ENCODE measurements around the gene RAPGEF1. TPM values are rescaled to one million over a fixed set of nuclear protein-coding genes. Genes with fewer than 3 reads are reported as not detected.
A peak's percentile ranks its signal among the peaks of the same experiment; 100 is the strongest.

Gene RAPGEF1
- total and polyA plus RNA-seq, 8 donors: 17.1 to 62.6 (median 44.8) TPM

DNA sequence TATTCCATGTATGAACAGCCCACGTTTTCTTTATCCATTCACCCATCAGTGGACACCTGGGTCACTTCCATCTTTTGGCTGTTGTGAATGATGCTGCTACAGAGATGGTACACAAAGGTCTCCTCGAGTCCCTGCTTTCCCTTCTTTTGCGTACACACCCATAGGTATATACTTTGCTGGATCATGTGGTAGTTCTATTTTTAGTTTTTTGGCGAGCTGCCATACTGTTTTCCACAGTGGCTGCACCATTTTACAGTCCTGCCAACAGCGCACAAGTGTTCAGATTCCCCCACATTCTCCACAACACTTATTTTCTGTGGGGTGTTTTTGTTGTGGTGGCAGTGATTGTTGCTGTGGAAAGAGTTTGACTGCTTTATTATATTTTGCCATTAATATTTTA is 16.2 kb downstream of the RAPGEF1 start:
- FAIRE-seq: no peak
- ATAC-seq: peak in 1 of 4 donors; percentile 31
- no peak for DNase-seq
- Histone ChIP-seq H3K4me3 (no peak overlapping the region), H3K4me1 (peaks cover 3 to 36% (median 11%) of the 10 kb centered on the region in 3 donors), H3K27me3 (no peaks in the 10 kb centered on the region), H3K27ac (no peak overlapping the region), H3K9me3 (no peaks in the 10 kb centered on the region), H3K36me3 (no peaks in the 10 kb centered on the region)
- TF ChIP-seq, protein P1, sequence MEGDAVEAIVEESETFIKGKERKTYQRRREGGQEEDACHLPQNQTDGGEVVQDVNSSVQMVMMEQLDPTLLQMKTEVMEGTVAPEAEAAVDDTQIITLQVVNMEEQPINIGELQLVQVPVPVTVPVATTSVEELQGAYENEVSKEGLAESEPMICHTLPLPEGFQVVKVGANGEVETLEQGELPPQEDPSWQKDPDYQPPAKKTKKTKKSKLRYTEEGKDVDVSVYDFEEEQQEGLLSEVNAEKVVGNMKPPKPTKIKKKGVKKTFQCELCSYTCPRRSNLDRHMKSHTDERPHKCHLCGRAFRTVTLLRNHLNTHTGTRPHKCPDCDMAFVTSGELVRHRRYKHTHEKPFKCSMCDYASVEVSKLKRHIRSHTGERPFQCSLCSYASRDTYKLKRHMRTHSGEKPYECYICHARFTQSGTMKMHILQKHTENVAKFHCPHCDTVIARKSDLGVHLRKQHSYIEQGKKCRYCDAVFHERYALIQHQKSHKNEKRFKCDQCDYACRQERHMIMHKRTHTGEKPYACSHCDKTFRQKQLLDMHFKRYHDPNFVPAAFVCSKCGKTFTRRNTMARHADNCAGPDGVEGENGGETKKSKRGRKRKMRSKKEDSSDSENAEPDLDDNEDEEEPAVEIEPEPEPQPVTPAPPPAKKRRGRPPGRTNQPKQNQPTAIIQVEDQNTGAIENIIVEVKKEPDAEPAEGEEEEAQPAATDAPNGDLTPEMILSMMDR (IDR thresholded peaks at IDR 0.05): no peak
- WGBS, 2 donors: 40 to 50% methylated on average over 5 of the region's 5 CpGs
- intact Hi-C loops (cut with DNase I): loop anchor here in 1 of 3 donors (10.0 kb wide), 1 partner anchor 109 kb away; no protein-coding TSS in a partner anchor

DNA sequence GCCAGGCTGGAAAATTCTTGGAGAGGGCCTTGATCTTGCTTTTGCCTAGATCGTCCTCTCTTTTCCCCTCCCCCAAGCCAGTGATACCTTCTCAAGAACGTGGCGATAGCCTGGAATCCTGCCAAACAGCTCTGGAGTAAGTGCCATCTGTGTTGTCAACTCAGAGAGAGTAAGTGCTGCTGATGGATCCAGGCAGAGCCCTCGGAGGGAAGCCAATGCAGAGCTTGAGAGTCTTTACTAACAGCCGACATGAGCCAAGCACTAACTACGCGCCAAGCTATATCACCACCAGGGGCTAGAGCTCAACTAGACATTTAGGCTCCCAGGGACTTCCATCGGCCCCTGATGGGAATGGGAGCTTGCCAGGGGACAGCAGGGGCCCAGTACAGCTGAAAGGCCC is 17.6 kb downstream of the RAPGEF1 start:
- H3K4me1 ChIP-seq: peaks cover 0 to 32% (median 18%) of the 10 kb centered on the region in 3 donors
- H3K27ac ChIP-seq: no peak overlapping the region
- no peaks in the 10 kb centered on the region for H3K9me3 ChIP-seq
- FAIRE-seq: no peak
- no peak for ATAC-seq
- H3K4me3 ChIP-seq: no peak overlapping the region
- H3K36me3 ChIP-seq: no peaks in the 10 kb centered on the region
- TF ChIP-seq, protein P1 (IDR thresholded peaks at IDR 0.05): no peak
- 73 to 79% methylated on average over 8 of the region's 8 CpGs for WGBS, 2 donors
- no peaks in the 10 kb centered on the region for H3K27me3 ChIP-seq
- DNase-seq: no peak
- intact Hi-C loops (cut with DNase I): loop anchor here in 1 of 3 donors (10.0 kb wide), 1 partner anchor 107 kb away; no protein-coding TSS in a partner anchor

DNA sequence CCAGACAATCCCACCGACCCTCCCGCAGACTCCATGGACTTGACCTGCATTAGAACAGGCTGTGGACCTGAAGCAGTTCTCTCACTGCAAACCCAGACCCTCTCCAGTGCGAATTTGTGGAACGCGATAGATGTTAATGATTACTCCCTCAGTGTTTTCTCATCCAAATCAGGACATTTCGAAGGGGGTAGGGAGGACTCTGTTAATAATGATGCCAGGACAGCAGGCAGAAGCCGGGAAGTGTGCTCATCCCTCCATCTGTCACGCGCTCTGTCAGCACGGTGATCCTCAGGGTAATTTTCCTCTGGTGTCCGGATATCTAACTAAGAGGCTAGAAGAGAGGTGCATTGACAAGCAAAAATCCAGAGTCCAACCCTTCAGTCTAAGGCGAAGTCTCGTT is 18.8 kb downstream of the RAPGEF1 start:
- TF ChIP-seq, protein P1 (IDR thresholded peaks at IDR 0.05): no peak
- H3K36me3 ChIP-seq: no peaks in the 10 kb centered on the region
- no peak overlapping the region for H3K4me3 ChIP-seq
- no peaks in the 10 kb centered on the region for H3K27me3 ChIP-seq
- FAIRE-seq (no peak), DNase-seq (no peak), ATAC-seq (peak in 2 of 4 donors; percentile 22 to 40)
- no peak overlapping the region for H3K27ac ChIP-seq
- intact Hi-C loops (cut with DNase I): loop anchor here in 1 of 3 donors (10.0 kb wide), 1 partner anchor 106 kb away; no protein-coding TSS in a partner anchor
- WGBS, 2 donors: 82 to 84% methylated on average over 13 of the region's 13 CpGs
- peaks cover 0 to 38% (median 24%) of the 10 kb centered on the region in 3 donors for H3K4me1 ChIP-seq
- no peaks in the 10 kb centered on the region for H3K9me3 ChIP-seq

DNA sequence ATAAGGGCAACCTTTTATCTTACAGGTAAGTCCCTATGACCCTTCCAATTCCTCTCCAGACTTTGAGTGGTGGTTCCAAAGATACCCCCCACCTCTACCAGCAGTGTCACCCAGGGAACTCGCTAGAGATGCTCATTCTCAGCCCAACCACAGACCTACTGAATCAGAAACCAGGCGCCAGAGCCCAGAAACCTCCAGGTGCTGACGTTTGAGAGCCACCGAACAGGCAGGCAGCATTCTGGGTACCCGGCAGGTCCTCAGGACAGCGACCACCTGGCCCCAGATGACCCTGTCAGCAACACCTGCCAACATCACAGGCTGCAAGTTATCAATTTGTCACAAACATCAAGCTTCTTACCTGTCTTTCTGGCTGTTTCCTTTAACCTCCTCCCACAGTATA is 19.5 kb downstream of the RAPGEF1 start:
- TF ChIP-seq, protein P1 (IDR thresholded peaks at IDR 0.05): no peak
- intact Hi-C loops (cut with DNase I): loop anchor here in 1 of 3 donors (10.0 kb wide), 1 partner anchor 106 kb away; no protein-coding TSS in a partner anchor
- H3K36me3 ChIP-seq: no peaks in the 10 kb centered on the region
- WGBS, 2 donors: 75 to 76% methylated on average over 6 of the region's 6 CpGs
- H3K9me3 ChIP-seq: no peaks in the 10 kb centered on the region
- peak overlapping the region in 1 of 4 donors; percentile 17 for H3K27ac ChIP-seq
- DNase-seq (no peak), ATAC-seq (no peak), FAIRE-seq (no peak)
- H3K4me1 ChIP-seq: peaks cover 0 to 42% (median 24%) of the 10 kb centered on the region in 3 donors
- H3K4me3 ChIP-seq: no peak overlapping the region
- H3K27me3 ChIP-seq: no peaks in the 10 kb centered on the region

DNA sequence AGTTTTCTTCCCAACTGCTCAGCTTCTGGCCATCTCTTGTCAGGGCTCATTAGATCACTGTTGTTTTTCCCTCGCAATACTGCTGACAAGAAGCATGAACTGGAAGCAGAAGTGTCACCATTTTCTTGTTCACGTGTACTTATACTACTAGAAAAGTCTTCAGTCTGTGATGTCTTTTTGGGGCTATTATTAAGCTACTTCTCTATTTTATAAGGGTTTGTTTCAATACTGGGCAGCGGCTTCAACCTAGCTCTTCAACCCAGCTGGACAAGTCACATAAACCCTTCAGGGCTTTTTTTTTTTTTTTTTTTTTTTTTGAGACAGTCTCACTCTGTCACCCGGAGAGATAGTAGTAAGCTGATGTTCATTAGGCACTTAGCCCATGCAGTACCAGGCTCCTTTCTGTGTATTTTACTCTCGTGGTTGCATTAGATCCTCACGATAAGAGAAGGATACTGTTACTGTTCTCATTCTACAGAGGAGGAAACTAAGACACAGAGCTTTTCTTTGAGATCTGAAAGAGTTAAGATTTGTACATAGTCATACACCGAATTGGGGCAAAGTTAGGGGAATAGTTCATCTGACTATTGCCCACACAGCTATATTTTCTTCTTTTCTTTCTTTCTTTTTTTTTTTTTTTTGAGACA is 20.5 kb downstream of the RAPGEF1 start:
- 66 to 71% methylated on average over 7 of the region's 7 CpGs for WGBS, 2 donors

More for the DNA sequence above, 20.5 kb downstream of the RAPGEF1 start:
- peak overlapping the region in 2 of 4 donors; percentile 38 to 71 for H3K27ac ChIP-seq
- H3K4me1 ChIP-seq: peaks cover 7 to 48% (median 28%) of the 10 kb centered on the region in 3 donors
- DNase-seq: no peak
- no peaks in the 10 kb centered on the region for H3K36me3 ChIP-seq
- H3K9me3 ChIP-seq: no peaks in the 10 kb centered on the region
- no peak overlapping the region for H3K4me3 ChIP-seq
- TF ChIP-seq, protein P1 (IDR thresholded peaks at IDR 0.05): no peak
- FAIRE-seq: no peak
- ATAC-seq: peak in 2 of 4 donors; percentile 13
- H3K27me3 ChIP-seq: no peaks in the 10 kb centered on the region
- intact Hi-C loops (cut with DNase I): no loop called here
